Osteoblast (primary cell): ENCODE measurements around the gene OBSL1. TPM values are rescaled to one million over a fixed set of nuclear protein-coding genes. Genes with fewer than 3 reads are reported as not detected.

Source experiments
- DNase-seq: peaks from one replicate; pipeline ENCODE4 v3.0.0; 2011; ENCODE audit warnings: low spot score, mixed read lengths; ENCODE audit not compliant: insufficient read length; ENCODE audit errors: missing footprints
- H2AFZ ChIP-seq: 2 replicates; pipeline ENCODE4 v1.6.0; 2011; ENCODE audit warnings: mild to moderate bottlenecking, low read length
- H3K27ac ChIP-seq: 2 replicates; pipeline ENCODE4 v1.5.1; 2011; ENCODE audit warnings: mild to moderate bottlenecking, low read depth, low read length, moderate library complexity
- H3K27me3 ChIP-seq: 2 replicates; pipeline ENCODE4 v1.6.0; 2012; ENCODE audit warnings: mild to moderate bottlenecking, control low read depth, inconsistent platforms, low read length, moderate library complexity; ENCODE audit not compliant: insufficient read depth
- H3K36me3 ChIP-seq: 2 replicates; pipeline ENCODE4 v1.5.1; 2011; ENCODE audit warnings: mild to moderate bottlenecking, low read length, control low read depth, moderate library complexity; ENCODE audit not compliant: insufficient read depth
- H3K4me1 ChIP-seq: 2 replicates; pipeline ENCODE4 v1.5.1; 2011; ENCODE audit warnings: mild to moderate bottlenecking, low read length, control low read depth, moderate library complexity; ENCODE audit not compliant: insufficient read depth
- H3K4me2 ChIP-seq: 2 replicates; pipeline ENCODE4 v1.6.0; 2011; ENCODE audit warnings: mild to moderate bottlenecking, low read length; ENCODE audit not compliant: insufficient read depth
- H3K4me3 ChIP-seq: fragments of 200-600 bp; sonication (generic); 3 replicates; pipeline ENCODE4 v1.5.1; 2012; ENCODE audit warnings: mild to moderate bottlenecking, low read length, inconsistent platforms; ENCODE audit not compliant: insufficient read depth
- H3K79me2 ChIP-seq: 2 replicates; pipeline ENCODE4 v1.6.0; 2012; ENCODE audit warnings: mild to moderate bottlenecking, low read length, control low read depth, inconsistent platforms; ENCODE audit not compliant: insufficient read depth
- H3K9me3 ChIP-seq: 2 replicates; pipeline ENCODE4 v1.5.1; 2011; ENCODE audit warnings: low read depth, low read length, control low read depth
- H4K20me1 ChIP-seq: 2 replicates; pipeline ENCODE4 v1.6.0; 2012; ENCODE audit warnings: mild to moderate bottlenecking, low read length, control low read depth; ENCODE audit not compliant: insufficient read depth
- CTCF ChIP-seq: IDR thresholded peaks from 2 replicates; pipeline ENCODE4 v1.5.1; 2011; ENCODE audit warnings: mild to moderate bottlenecking, low read depth, low read length, moderate library complexity; ENCODE audit errors: extremely low read depth
- total RNA-seq: library from RNA; depleted of rRNA; stranded (reverse); fragments of >200 nt; gene quantifications from 2 replicates; pipeline ENCODE4 v1.2.3, GENCODE V29; 2012

The OBSL1 gene
- total RNA-seq, 1 donor: 65.9 TPM

DNA sequence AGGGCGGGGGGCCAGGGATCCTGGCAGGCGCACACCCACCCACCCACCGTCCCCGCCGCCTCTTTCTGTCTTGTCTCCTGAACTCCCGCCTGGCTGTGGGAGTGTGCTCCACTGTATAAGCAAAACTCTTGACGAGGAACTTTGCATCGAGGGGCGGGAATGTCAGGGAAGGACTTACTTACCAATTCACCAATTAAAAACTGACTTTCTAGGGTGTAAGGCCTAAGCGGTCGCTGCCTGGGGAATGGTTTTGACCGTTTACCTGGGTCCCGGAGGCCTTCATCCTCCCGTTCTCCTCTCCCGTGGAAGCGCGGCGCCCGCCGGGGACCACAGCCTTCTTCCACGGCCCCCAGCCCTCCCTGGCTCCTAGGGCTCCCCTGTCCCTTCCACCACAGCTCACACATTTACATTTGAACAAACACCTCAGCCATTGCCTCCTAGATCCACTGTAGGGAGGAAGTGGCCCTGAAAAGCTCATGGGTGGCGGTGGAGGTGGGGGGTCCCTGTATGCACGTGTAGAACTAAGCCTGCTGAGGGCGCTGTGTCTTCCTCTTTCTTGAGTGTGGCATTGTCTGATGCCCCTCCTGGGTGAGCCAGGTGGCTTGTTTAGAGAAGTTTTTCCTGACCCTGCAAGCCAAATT lies 48.2 kb downstream of the OBSL1 start:
- Histone ChIP-seq H3K4me3 (peak overlapping the region; percentile 65), H3K9me3 (no peaks in the 10 kb centered on the region), H3K4me1 (peaks cover 16% of the 10 kb centered on the region), H3K4me2 (peak overlapping the region; percentile 71), H3K36me3 (no peaks in the 10 kb centered on the region), H2AFZ (no peak overlapping the region), H3K79me2 (no peaks in the 10 kb centered on the region), H3K27me3 (peaks cover 19% of the 10 kb centered on the region), H3K27ac (no peak overlapping the region), H4K20me1 (no peaks in the 10 kb centered on the region)
- TF ChIP-seq CTCF: no peak
- DNase-seq: no peak

DNA sequence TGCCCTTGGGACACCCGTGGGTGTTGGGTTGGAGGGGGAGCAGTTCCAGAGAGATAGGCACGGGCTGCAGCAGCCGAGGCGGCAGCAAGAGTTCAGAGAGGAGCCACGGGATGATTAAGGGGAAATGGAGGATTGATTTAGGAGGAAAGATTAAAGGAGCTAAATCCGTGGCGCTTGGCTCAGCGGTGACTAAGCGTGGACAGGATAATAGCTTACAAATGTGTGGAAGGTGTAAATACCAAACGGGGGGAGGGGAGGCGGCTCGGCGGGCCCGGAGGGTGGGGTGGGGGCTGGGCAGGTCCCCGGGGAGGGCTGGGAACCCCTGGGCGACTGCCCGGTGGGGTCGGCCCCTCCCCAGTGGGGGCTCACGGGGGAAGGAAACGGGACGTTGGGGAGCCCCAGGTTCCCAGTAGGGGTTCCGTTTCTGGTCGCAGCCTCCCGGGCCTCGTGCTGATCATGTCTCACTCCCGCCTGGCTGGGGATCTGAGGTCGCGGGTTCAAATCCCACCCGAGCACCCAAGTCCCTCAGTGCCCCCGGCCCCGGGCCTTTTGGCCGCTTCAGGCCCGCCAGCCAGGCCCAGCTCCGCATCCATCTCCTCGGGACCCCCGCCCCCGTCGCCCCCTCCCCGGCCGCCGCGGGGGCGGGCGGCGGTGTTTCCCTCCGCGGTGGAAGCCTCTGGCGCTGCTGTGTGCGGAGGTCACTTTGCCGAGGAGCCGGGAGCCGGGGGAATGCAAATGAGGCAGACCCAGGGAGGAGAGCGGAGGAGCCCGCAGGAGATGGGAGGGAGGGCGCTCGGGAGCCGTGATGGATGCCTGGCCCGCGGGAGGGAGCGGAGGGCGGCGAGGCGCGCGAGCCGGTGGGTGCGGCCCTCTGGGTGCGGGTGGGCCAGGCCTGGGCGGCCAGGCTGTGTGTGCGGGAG lies 49.0 kb downstream of the OBSL1 start:
- Histone ChIP-seq H2AFZ (no peak overlapping the region), H3K27ac (peak overlapping the region; percentile 54), H4K20me1 (no peaks in the 10 kb centered on the region), H3K27me3 (peaks cover 13% of the 10 kb centered on the region), H3K9me3 (no peaks in the 10 kb centered on the region), H3K4me1 (peaks cover 16% of the 10 kb centered on the region), H3K4me3 (peak overlapping the region; percentile 65), H3K79me2 (no peaks in the 10 kb centered on the region), H3K4me2 (peak overlapping the region; percentile 71), H3K36me3 (no peaks in the 10 kb centered on the region)
- peak; percentile 97 for DNase-seq
- TF ChIP-seq CTCF: no peak

GRCh38 chr2:219521066-219521880 lies 50.1 kb downstream of the OBSL1 start:
- TF ChIP-seq CTCF: peak; percentile 75
- Histone ChIP-seq H3K36me3 (no peaks in the 10 kb centered on the region), H3K27ac (peak overlapping the region; percentile 54), H3K4me2 (peak overlapping the region; percentile 71), H3K4me3 (peak overlapping the region; percentile 45), H3K27me3 (peaks cover 7% of the 10 kb centered on the region), H3K4me1 (peaks cover 16% of the 10 kb centered on the region), H2AFZ (peak overlapping the region; percentile 85), H3K79me2 (no peaks in the 10 kb centered on the region), H3K9me3 (no peaks in the 10 kb centered on the region), H4K20me1 (no peaks in the 10 kb centered on the region)
- DNase-seq: peak; percentile 96
